WERI-Rb-1 (cell line): ENCODE results near the gene B3GNT8.
"Not testable (repeated sequence)": the region's sequence is repeated elsewhere in the genome, so short reads cannot be mapped to it uniquely, and the experiment has no call there.

Source experiments
- DNase-seq: peaks from one replicate; pipeline ENCODE4 v3.0.0-alpha.2; 2020
- H3K27ac ChIP-seq: fragments of 250-450 bp; sonication (Bioruptor Pico); 2 replicates; pipeline ENCODE4 v1.5.1; 2020; ENCODE audit warnings: mild to moderate bottlenecking, moderate library complexity
- H3K27me3 ChIP-seq: fragments of 250-450 bp; sonication (Bioruptor Pico); 2 replicates; pipeline ENCODE4 v1.5.1; 2021; ENCODE audit warnings: mild to moderate bottlenecking, low read depth, moderate library complexity; ENCODE audit not compliant: insufficient read depth, severe bottlenecking
- H3K36me3 ChIP-seq: fragments of 250-450 bp; sonication (Bioruptor Pico); 2 replicates; pipeline ENCODE4 v1.5.1; 2020; ENCODE audit warnings: mild to moderate bottlenecking, moderate library complexity
- H3K4me3 ChIP-seq: 2 replicates; pipeline ENCODE4 v1.5.1; 2011; ENCODE audit warnings: low read depth, mild to moderate bottlenecking, control low read depth, low read length
- H3K9me3 ChIP-seq: fragments of 250-450 bp; sonication (Bioruptor Pico); 2 replicates; pipeline ENCODE4 v1.5.1; 2021; ENCODE audit warnings: mild to moderate bottlenecking, moderate library complexity; ENCODE audit not compliant: severe bottlenecking
- CTCF ChIP-seq: IDR thresholded peaks from 2 replicates; pipeline ENCODE4 v1.5.1; 2011; ENCODE audit warnings: low read depth, mild to moderate bottlenecking, control low read depth, inconsistent platforms, low read length

B3GNT8 gene

GRCh38 chr19:41437944-41438574 is 10.9 kb upstream of the B3GNT8 start:
- no peak overlapping the region for H3K4me3 ChIP-seq
- no peak overlapping the region for H3K27ac ChIP-seq
- no peak for DNase-seq
- H3K27me3 ChIP-seq = no peaks in the 10 kb centered on the region
- no peaks in the 10 kb centered on the region for H3K9me3 ChIP-seq
- peaks cover 7% of the 10 kb centered on the region for H3K36me3 ChIP-seq
- TF ChIP-seq CTCF = no peak

- no peak overlapping the region for H3K4me3 ChIP-seq
- H3K27ac ChIP-seq = no peak overlapping the region
- no peaks in the 10 kb centered on the region for H3K9me3 ChIP-seq
- no peaks in the 10 kb centered on the region for H3K27me3 ChIP-seq
- H3K36me3 ChIP-seq = peaks cover 18% of the 10 kb centered on the region
- no peak for DNase-seq
- no peak for TF ChIP-seq CTCF
Measured at GRCh38 chr19:41436674-41436951, 9.4 kb upstream of the B3GNT8 start.

DNA sequence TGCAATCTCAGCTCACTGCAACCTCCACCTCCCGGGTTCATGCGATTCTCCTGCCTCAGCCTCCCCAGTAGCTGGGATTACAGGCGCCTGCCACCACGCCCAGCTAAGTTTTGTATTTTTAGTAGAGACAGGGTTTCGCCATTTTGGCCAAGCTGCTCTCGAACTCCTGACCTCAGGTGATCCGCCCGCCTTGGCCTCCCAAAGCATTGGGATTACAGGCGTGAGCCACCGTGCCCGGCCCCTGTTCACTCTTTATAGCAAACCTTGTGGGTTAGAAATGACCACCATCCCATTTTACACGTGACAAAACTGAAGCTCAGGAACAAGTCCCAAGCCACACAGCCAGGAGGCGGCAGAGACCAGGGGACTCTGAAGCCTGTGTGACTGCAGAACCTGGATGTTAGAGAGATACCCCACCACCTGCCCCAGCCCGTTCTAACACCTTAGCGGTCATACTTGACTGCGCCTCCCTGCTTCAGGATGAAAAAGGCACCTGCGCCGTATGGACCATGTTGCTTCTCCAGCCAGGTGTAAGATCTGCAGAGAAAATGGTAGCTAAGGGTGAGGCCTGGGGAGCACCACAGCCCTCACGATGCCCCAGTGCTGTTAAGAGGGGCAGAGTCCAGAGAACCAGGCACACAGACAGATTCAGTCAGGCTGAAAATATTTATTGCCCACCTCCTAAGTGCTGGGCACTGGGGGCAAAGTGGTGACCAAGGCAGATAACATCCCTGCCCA is 8.9 kb upstream of the B3GNT8 start:
- no peak overlapping the region for H3K27ac ChIP-seq
- H3K36me3 ChIP-seq = peaks cover 21% of the 10 kb centered on the region
- H3K9me3 ChIP-seq = no peaks in the 10 kb centered on the region
- TF ChIP-seq CTCF = no peak
- DNase-seq = no peak
- H3K4me3 ChIP-seq = no peak overlapping the region
- H3K27me3 ChIP-seq = no peaks in the 10 kb centered on the region

- DNase-seq, H3K4me3 ChIP-seq, H3K9me3 ChIP-seq, H3K27me3 ChIP-seq, H3K27ac ChIP-seq: not testable (repeated sequence)
- peaks cover 21% of the 10 kb centered on the region for H3K36me3 ChIP-seq
Measured at GRCh38 chr19:41435376-41435775, 8.2 kb upstream of the B3GNT8 start.

DNA sequence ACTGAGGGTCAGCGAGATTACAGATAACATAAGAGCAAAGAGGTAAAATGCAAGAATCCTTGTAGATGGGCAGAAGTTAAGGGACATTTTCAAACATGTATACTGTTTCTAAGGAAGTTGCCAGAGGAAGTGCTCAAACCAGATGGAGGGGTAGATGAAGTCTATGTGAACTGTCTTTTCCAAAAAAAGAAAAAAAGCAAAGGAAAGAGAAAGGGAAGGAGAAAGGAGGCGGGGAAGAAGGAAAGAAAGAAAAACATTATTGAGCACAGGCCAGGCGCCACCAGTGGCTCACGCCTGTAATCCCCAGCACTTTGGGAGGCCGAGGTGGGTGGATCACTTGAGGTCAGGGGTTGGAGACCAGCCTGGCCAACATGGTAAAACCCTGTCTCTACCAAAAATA is 7.3 kb upstream of the B3GNT8 start:
- no peak for DNase-seq
- TF ChIP-seq CTCF = no peak
- peaks cover 21% of the 10 kb centered on the region for H3K36me3 ChIP-seq
- H3K27ac ChIP-seq = no peak overlapping the region
- no peaks in the 10 kb centered on the region for H3K27me3 ChIP-seq
- H3K4me3 ChIP-seq = no peak overlapping the region
- H3K9me3 ChIP-seq = no peaks in the 10 kb centered on the region

GRCh38 chr19:41433171-41433570 is 6.0 kb upstream of the B3GNT8 start:
- H3K9me3 ChIP-seq = no peaks in the 10 kb centered on the region
- DNase-seq = no peak
- no peak for TF ChIP-seq CTCF
- no peak overlapping the region for H3K27ac ChIP-seq
- H3K4me3 ChIP-seq = no peak overlapping the region
- no peaks in the 10 kb centered on the region for H3K27me3 ChIP-seq
- peaks cover 21% of the 10 kb centered on the region for H3K36me3 ChIP-seq
